HCT116 (cell line): ENCODE data around the gene HSD17B3. TPM values are rescaled to one million over a fixed set of nuclear protein-coding genes. Genes with fewer than 3 reads are reported as not detected.

ENCODE experiments used
- ATAC-seq: fragments of 200-7000 bp; cut with Tn5 transposase; 2 replicates; pipeline ENCODE4 v1.9.1; 2020; ENCODE audit warnings: mild to moderate bottlenecking, moderate library complexity
- BruUV-seq: library from RNA; stranded (reverse); fragments of 400-500 nt; replicated peaks from 2 replicates; lab custom pipeline; 2021; lab: Mats Ljungman, UMichigan
- CTCF ChIA-PET: fragments of 300-600 bp; sonication (Branson Sonifier 250); formaldehyde crosslinking; loops from one replicate; lab custom pipeline; 2021; ENCODE audit warnings: antibody characterized with exemption; lab: Charles Lee
- POLR2A ChIA-PET: fragments of 300-600, 350-600 bp; sonication (Branson Sonifier 250); formaldehyde crosslinking; loops from one replicate; lab custom pipeline; 2021; ENCODE audit warnings: antibody characterized with exemption; lab: Charles Lee
- RAD21 ChIA-PET, 2 experiments: fragments of 300-600 bp; sonication (Branson Sonifier 250); formaldehyde crosslinking; loops; one replicate each; lab custom pipeline; 2023; ENCODE audit warnings: low total read pairs in 2 of 2; ENCODE audit not compliant: uncharacterized antibody in 2 of 2, unreplicated experiment in 2 of 2, low non-redundant PET in 1 of 2; lab: Charles Lee
- DNase-seq: peaks from one replicate; pipeline ENCODE4 v3.0.0-alpha.2; 2010; ENCODE audit warnings: low read depth, low spot score
- H2AFZ ChIP-seq: fragments of 200-600 bp; shearing (Covaris generic), sonication (generic); 2 replicates; pipeline ENCODE4 v1.6.1; 2017; ENCODE audit warnings: low read depth, mixed run types, mixed read lengths, antibody characterized with exemption, low read length; ENCODE audit not compliant: poor library complexity, severe bottlenecking
- H3K27ac ChIP-seq: 2 replicates; pipeline ENCODE4 v1.5.1; 2012; ENCODE audit warnings: low read depth, low read length
- H3K27me3 ChIP-seq: fragments of 200-600 bp; sonication (generic); 2 replicates; pipeline ENCODE4 v1.6.1; 2016; ENCODE audit warnings: mixed run types, low read length, mixed read lengths; ENCODE audit not compliant: insufficient read depth
- H3K36me3 ChIP-seq, 2 experiments: fragments of 200-500 bp in 1 of 2; fragments of 200-600 bp in 1 of 2; sonication (Bioruptor generic) in 1 of 2; sonication (generic) in 1 of 2; 2 replicates each; pipeline versions ENCODE4 v1.5.1 to v1.6.1; 2014 to 2016; ENCODE audit warnings: low read length in 2 of 2, inconsistent platforms in 1 of 2, mixed read lengths in 1 of 2, mixed run types in 1 of 2; ENCODE audit not compliant: insufficient read depth in 2 of 2, control insufficient read depth in 1 of 2
- H3K4me1 ChIP-seq, 2 experiments: fragments of 200-600 bp in 1 of 2; sonication (generic) in 1 of 2; 2 replicates each; pipeline versions ENCODE4 v1.5.1 to v1.6.1; 2012 to 2017; ENCODE audit warnings: low read length in 2 of 2, inconsistent platforms in 1 of 2, mild to moderate bottlenecking in 1 of 2, mixed read lengths in 1 of 2, mixed run types in 1 of 2, moderate library complexity in 1 of 2; ENCODE audit not compliant: insufficient read depth in 2 of 2, control insufficient read depth in 1 of 2
- H3K4me2 ChIP-seq: fragments of 200-600 bp; sonication (generic); 2 replicates; pipeline ENCODE4 v1.6.1; 2017; ENCODE audit warnings: mixed run types, low read length, mixed read lengths
- H3K4me3 ChIP-seq, 2 experiments: fragments of 200-600 bp in 1 of 2; sonication (generic) in 1 of 2; replicated peaks in 1 of 2; 2 replicates each; pipeline ENCODE4 v1.5.1; 2011 to 2016; ENCODE audit warnings: low read length in 2 of 2, control low read depth in 1 of 2, low read depth in 1 of 2, mild to moderate bottlenecking in 1 of 2, mixed read lengths in 1 of 2, mixed run types in 1 of 2
- H3K79me2 ChIP-seq: fragments of 200-600 bp; sonication (generic); 2 replicates; pipeline ENCODE4 v1.6.1; 2017; ENCODE audit warnings: mild to moderate bottlenecking, mixed run types, low read length, moderate library complexity, mixed read lengths; ENCODE audit not compliant: insufficient read depth
- H3K9ac ChIP-seq: fragments of 200-600 bp; sonication (generic); 2 replicates; pipeline ENCODE4 v1.6.1; 2016; ENCODE audit warnings: low read length, mixed read lengths
- H3K9me2 ChIP-seq: fragments of 200-600 bp; sonication (generic), shearing (Covaris generic); 2 replicates; pipeline ENCODE4 v1.6.1; 2017; ENCODE audit warnings: mixed run types, mild to moderate bottlenecking, moderate library complexity; ENCODE audit not compliant: insufficient read depth
- H3K9me3 ChIP-seq, 2 experiments: fragments of 200-500 bp in 1 of 2; fragments of 200-600 bp in 1 of 2; sonication (Bioruptor generic) in 1 of 2; sonication (generic) in 1 of 2; 2 replicates each; pipeline ENCODE4 v1.6.1; 2014 to 2017; ENCODE audit warnings: low read length in 2 of 2, mixed read lengths in 2 of 2, inconsistent platforms in 1 of 2, low read depth in 1 of 2, mild to moderate bottlenecking in 1 of 2, mixed run types in 1 of 2, moderate library complexity in 1 of 2; ENCODE audit not compliant: control insufficient read depth in 1 of 2, insufficient read depth in 1 of 2
- H4K20me1 ChIP-seq: fragments of 200-600 bp; sonication (generic), shearing (Covaris generic); 2 replicates; pipeline ENCODE4 v1.6.1; 2017; ENCODE audit warnings: mixed run types, mild to moderate bottlenecking, moderate library complexity; ENCODE audit not compliant: insufficient read depth
- CBX3 ChIP-seq: IDR thresholded peaks from 2 replicates; pipeline ENCODE4 v1.6.1; 2012; ENCODE audit warnings: low read depth
- CTCF ChIP-seq, 3 experiments: fragments of 200-600 bp in 1 of 3; sonication (generic) in 1 of 3; IDR thresholded peaks in 2 of 3; conservative IDR thresholded peaks in 1 of 3; 2 replicates each; pipeline ENCODE4 v1.5.1; 2012 to 2017; ENCODE audit warnings: low read depth in 2 of 3, low read length in 2 of 3, antibody characterized with exemption in 1 of 3, borderline replicate concordance in 1 of 3, control low read depth in 1 of 3, mild to moderate bottlenecking in 1 of 3, mixed read lengths in 1 of 3, mixed run types in 1 of 3, moderate library complexity in 1 of 3; ENCODE audit not compliant: insufficient read depth in 1 of 3
- EZH2phosphoT487 ChIP-seq: fragments of 200-600 bp; IDR thresholded peaks from 2 replicates; pipeline ENCODE4 v1.6.1; 2018; ENCODE audit warnings: antibody characterized with exemption, borderline replicate concordance
- MAX ChIP-seq: IDR thresholded peaks from 2 replicates; pipeline ENCODE4 v1.6.1; 2012
- RAD21 ChIP-seq: IDR thresholded peaks from 2 replicates; pipeline ENCODE4 v1.6.1; 2012; ENCODE audit warnings: low read depth, mild to moderate bottlenecking
- intact Hi-C: fragments of 100-400 bp; cut with micrococcal nuclease; formaldehyde crosslinking; loops from 2 replicates; pipeline ENCODE4 v1.10.0; 2022
- total RNA-seq: library from RNA; stranded (reverse); gene quantifications from one replicate; pipeline ENCODE4 v1.2.1, GENCODE V29; 2021; ENCODE audit not compliant: unreplicated experiment

Gene HSD17B3
- total RNA-seq, 1 experiment from 2014 or later, result 0.37 TPM

- intact Hi-C loops, result loop anchor here (2.0 to 10.0 kb wide), 6 partner anchors 492 to 1664 kb away; partner anchors contain the start of gene PCAT7
- no peak overlapping the region for H3K9ac ChIP-seq
- no TSS peak for BruUV-seq
- ChIA-PET CTCF (no interaction called here), RAD21 (interaction anchor here in 1 of 2 experiments (0.7 kb wide), 1 partner anchor 767 kb away, joined by 6 read pairs; no protein-coding TSS in a partner anchor), POLR2A (no interaction called here)
- no peaks in the 10 kb centered on the region for H3K9me2 ChIP-seq
- H3K9me3 ChIP-seq, result no peaks in the 10 kb centered on the region
- ATAC-seq, result peak; percentile 60
- H3K4me2 ChIP-seq, result no peak overlapping the region
- no peak overlapping the region for H2AFZ ChIP-seq
- H3K79me2 ChIP-seq, result no peaks in the 10 kb centered on the region
- no peak overlapping the region for H3K27ac ChIP-seq
- peak; percentile 44 to 82 (median 69); a peak in 5 of 6 replicates for TF ChIP-seq CTCF (IDR thresholded peaks at IDR 0.05 in 2 of 3, conservative IDR thresholded peaks at IDR 0.05 in 1 of 3; ENCODE audit: borderline replicate concordance in 1 of 3, insufficient read depth in 1 of 3, low read depth in 2 of 3, low read length in 2 of 3)
- peak; percentile 85 for TF ChIP-seq MAX
- TF ChIP-seq EZH2phosphoT487, result no peak
- TF ChIP-seq RAD21, result peak; percentile 27
- peak; percentile 47; the same call in 1 of the 2 replicates for TF ChIP-seq CBX3
- DNase-seq, result no peak
- no peaks in the 10 kb centered on the region for H3K36me3 ChIP-seq
- H3K27me3 ChIP-seq, result 0 out of 2 replicates have a peak, but pooled peaks cover 3% of the 10 kb centered on the region
- H3K4me1 ChIP-seq, result peaks cover 5 to 8% of the 10 kb centered on the region in 2 experiments; a peak in 3 of 4 replicates
- no peaks in the 10 kb centered on the region for H4K20me1 ChIP-seq
- no peak overlapping the region for H3K4me3 ChIP-seq
These were observed 82.7 kb downstream of the HSD17B3 start for GRCh38 chr9:96219026-96219899.
